ENCODE measurements around the gene GPR137C. TPM values are rescaled to one million over a fixed set of nuclear protein-coding genes. Genes with fewer than 3 reads are reported as not detected.
"Not testable (repeated sequence)": the region's sequence is repeated elsewhere in the genome, so short reads cannot be mapped to it uniquely, and the experiment has no call there.

Gene GPR137C
- total RNA-seq, 2 donors from 2014 or later, result 0.32 to 0.33 TPM

DNA sequence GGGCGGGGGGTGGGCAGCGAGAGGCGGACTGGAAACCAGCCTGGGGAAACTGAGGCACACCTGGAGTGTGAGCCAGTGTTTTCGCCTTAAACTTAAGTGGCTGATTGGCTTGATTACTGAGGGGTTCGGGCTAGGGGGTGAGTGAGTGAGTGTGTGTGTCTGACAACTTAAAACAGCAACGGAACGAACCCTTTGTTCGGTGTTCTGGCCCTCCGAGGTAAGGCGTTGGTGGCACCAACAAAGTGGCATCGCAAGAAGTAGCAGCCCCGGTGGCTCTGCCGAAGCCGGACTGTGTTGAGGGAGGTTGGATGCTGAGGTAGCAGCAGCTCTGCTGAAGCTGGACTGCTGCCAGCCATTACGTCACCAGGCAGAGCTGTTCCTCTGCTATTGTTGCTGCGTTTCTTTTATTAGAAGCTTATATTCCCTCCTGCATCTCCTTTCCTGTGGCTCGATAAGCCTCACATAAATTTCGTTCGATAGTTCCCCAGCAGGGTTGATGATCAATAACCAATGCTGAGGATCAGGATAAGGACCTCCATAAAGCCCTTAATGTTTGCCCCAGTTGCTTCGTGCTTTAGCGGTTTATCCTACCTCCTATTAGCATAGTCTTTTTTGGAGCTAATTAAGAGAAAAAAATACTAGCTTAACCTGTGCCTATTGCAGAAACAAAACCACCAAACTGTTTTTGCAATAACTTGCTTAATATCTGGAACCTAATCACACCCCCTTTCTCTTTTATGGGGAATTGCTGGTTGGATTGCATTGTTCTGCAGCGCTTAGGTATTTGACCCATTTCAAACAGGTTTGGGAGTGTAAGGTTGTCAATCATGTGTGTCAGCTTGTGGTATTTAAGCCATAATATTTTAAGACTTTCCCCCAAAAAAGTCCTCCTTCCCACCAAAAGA, 1.3 kb downstream of the GPR137C start:
- intact Hi-C loops (cut with DNase I), result no loop called here
- peak; percentile 94 for DNase-seq (ENCODE audit: low spot score)

DNA sequence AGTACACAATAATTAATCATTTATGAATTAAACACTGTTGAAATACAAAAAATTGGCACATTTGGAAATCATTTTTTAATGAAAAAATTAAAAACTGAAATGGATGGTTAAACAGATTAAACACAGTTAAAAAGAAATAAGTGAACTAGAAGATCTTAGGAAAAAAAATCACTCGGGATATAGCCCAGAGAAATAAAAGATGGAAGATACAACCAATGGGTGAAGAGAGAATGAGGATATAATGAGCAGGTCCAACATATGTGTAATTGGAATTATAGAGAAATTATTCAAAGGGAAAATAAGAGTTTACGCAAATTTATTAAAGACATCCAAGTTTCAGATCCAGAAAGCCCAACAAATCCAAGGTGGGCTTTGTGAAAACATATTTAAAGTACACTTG, 6.1 kb downstream of the GPR137C start:
- intact Hi-C loops (cut with DNase I), result no loop called here

DNA sequence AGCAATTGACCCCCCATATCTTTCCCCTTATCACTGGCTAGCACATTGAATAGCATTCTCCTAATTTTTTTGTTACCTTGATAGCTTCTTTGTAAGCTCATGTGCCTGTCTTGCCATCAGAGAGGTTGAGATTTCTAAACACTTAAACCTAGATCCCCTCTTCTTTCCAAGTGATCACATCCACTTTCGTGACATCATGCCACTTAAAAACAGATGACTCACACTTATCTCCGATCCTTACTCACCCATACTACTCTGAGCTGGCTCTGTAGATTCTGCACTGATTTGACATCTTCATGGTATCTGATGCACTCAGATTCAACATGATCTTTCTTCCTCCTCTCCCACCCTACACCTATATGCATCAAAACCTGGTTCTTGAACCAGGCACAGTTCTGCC, 10.5 kb downstream of the GPR137C start:
- intact Hi-C loops (cut with DNase I), result no loop called here
- no peak for DNase-seq (ENCODE audit: low spot score)

More for the DNA sequence above, 6.1 kb downstream of the GPR137C start:
- no peak for DNase-seq (ENCODE audit: low spot score)

DNA sequence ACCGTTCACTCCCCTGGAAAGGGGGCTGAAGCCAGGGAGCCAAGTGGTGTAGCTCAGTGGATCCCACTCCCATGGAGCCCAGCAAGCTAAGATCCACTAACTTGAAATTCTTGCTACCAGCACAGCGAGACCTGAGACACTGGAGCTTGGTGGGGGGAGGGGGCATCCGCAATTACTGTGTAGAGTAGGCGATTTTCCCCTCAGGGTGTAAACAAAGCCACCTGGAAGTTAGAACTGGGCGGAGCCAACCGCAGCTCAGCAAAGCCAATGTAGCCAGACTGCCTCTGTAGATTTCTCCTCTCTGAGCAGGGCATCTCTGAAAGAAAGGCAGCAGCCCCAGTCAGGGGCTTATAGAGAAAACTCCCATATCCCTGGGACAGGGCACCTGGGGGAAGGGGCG, 15.8 kb downstream of the GPR137C start:
- DNase-seq (ENCODE audit: low spot score); intact Hi-C loops (cut with DNase I): not testable (repeated sequence)

DNA sequence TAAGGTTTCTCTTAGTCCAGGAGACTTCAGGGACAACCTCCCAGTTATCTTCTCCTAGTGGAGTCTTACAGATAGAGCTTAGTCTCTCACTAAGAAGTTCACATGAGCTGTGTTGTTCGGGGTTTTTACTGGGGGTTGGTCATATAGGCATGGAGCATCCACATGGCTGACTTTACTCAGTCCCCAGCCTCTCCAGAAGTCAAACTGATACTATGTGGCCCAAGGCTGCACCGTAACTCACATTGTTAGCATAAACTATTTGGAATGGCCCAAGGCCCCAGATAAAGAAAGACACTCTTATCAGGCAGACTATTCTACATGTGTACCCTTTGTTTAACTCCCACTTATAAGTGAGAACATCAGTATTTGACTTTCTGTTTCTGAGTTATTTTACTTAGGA, 23.2 kb downstream of the GPR137C start:
- no peak for DNase-seq (ENCODE audit: low spot score)
- intact Hi-C loops (cut with DNase I), result no loop called here

DNA sequence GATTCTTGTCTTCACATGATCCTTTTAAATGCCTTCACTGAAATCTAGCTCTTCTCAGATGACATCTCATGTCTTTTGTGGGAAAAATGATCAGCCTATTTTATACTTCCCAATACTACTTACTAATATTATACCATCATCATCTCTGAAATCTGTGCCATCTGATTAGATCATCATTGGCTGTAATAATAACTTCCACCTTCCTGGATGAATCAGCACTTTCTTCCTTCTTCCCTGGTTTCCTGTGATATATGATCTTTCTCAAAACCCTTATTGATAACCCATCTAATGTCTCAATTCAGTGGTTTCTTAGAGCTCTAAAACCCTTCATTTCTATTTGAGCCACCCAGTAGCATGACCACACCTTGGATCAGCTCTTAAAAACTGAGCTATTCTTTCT, 30.9 kb downstream of the GPR137C start:
- DNase-seq (ENCODE audit: low spot score), result no peak
- intact Hi-C loops (cut with DNase I), result no loop called here

DNA sequence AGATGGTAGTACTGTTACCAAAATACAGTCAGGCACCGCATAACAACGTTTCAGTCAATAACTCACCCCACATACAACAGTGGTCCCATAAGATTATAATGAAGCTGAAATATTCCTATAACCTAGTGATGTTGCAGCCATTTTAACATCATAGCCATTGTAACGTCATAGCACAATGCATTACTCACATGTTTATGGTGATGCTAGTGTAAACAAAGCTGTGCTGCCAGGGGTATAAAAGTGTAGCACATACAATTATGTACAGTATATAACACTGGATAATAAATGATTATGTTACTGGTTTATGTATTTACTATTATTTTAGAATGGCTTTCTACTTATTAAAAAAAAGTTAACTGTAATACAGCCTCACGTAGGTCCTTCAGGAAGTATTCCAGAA, 37.0 kb downstream of the GPR137C start:
- no peak for DNase-seq (ENCODE audit: low spot score)
- intact Hi-C loops (cut with DNase I), result no loop called here

DNA sequence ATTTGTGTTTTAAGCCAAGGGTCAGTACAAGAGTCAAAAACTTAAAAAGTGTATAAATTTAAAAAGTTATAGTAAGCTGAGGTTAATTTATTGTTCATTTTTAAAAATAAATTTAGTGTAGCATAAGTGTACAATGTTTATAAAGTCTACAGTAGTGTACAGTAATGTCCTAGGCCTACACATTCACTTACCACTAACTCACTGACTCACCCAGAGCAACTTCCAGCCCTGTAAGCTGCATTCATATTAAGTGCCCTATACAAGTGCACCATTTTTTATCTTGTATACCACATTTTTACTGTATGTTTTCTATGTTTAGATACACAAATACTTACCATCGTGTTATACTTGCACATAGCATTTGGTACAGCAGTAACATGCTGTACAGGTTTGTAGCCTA, 37.7 kb downstream of the GPR137C start:
- intact Hi-C loops (cut with DNase I), result no loop called here
- no peak for DNase-seq (ENCODE audit: low spot score)

DNA sequence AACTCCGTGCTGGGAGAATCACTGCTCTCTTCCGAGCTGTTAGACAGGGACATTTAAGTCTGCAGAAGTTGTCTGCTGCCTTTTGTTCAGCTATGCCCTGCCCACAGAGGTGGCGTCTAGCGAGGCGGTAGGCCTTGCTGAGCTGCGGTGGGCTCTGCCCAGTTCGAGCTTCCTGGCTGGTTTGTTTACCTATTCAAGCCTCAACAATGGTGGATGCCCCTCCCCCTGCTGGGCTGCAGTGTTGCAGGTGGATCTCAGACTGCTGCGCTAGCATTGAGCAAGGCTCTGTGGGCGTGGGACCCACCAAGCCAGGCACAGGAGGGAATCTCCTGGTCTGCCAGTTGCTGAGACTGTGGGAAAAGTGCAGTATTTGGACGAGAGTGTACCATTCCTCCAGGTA, 43.7 kb downstream of the GPR137C start:
- intact Hi-C loops (cut with DNase I), result no loop called here

DNA sequence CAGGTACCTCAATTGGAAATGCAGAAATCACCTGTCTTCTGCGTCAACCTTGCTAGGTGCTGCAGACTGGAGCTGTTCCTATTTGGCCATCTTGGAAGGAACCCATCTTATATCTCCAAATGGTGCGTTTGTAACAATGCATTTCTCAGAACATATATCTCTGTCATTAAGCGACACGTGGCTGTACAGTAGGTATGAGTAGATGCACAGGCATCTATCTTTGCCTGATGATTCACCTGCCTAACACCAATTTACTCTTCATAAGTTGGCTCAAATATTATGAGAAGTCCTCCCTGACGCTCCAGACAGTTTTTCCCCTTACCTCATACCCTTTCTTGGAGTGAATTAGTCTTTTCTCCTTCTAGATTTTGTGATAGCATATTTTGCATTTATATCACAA, 44.2 kb downstream of the GPR137C start:
- no peak for DNase-seq (ENCODE audit: low spot score)
- intact Hi-C loops (cut with DNase I), result no loop called here

More for the DNA sequence above, 43.7 kb downstream of the GPR137C start:
- DNase-seq (ENCODE audit: low spot score), result no peak

DNA sequence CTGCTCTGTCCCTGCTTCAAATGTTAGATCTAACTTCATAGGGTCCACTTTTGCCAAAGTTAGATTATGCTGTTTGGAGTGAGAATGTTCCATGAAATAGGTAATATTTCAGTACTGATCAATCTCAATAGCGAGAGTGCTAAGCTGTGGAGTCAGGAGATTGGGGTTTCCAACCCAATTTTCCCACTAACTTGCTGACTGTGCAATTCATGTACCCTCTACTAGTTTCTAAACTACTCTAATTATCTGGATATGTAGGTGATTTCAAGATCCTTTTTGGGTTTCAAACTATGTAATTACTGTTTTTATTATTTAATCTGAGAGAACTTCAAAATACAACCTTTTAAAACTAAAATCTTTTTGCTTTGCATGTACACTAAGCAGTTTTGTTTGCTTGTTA, 45.9 kb downstream of the GPR137C start:
- intact Hi-C loops (cut with DNase I), result no loop called here
- no peak for DNase-seq (ENCODE audit: low spot score)

DNA sequence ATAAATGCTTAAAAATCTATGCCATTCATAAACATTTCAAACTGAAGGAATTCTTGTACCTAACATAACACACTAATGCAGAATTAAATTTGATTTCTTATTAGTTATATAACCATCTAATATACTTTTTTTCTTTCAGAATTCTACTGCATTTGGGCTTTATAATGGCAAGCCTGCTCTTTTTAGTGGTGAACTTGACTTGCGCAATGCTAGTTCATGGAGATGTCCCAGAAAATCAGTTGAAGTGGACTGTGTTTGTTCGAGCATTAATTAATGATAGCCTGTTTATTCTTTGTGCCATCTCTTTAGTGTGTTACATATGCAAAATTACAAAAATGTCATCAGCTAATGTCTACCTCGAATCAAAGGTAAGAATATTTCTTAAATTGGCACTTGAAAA, 47.3 kb downstream of the GPR137C start:
- DNase-seq (ENCODE audit: low spot score), result no peak
- intact Hi-C loops (cut with DNase I), result loop anchor here in 1 of 2 donors (5.0 kb wide), 1 partner anchor 1152 kb away; no protein-coding TSS in a partner anchor

DNA sequence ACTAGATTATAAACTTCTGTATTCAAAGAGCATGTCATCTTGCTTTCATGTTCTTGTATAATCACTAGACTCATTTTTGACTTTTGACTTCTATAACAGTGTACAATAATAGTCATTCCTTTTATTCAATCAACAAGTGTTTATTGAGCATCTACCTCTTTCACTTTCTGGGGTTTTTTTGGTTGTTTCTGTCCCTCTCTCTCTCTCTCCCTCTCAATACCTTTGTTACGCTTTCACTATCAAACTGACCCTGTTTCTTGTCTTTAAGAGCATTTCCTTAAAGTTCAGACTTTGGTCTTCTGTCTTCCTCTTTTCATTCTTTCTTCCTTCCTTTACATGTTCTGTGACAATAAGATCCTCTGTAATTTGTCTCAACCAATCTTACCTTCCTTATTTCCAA, 49.5 kb downstream of the GPR137C start:
- intact Hi-C loops (cut with DNase I), result loop anchor here in 1 of 2 donors (5.0 kb wide), 1 partner anchor 1150 kb away; no protein-coding TSS in a partner anchor
- no peak for DNase-seq (ENCODE audit: low spot score)

DNA sequence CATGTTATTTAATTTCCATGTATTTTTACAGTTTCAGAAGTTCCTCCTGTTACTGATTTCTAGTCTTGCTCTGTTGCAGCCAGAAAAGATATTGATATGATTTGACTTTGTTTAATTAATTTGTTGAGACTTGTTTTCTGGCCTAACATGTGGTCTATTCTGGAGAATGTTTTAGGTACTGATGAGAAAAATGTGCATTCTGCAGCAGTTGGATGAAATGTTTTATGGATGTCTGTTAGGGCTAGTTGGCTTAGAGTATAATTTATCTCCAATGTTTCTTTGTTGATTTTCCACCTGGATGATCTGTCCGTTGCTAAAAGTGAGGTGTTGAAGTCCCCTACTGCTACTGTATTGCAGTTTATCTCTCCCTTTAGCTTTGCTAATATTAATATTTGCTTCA, 54.4 kb downstream of the GPR137C start:
- no peak for DNase-seq (ENCODE audit: low spot score)
- intact Hi-C loops (cut with DNase I), result no loop called here

DNA sequence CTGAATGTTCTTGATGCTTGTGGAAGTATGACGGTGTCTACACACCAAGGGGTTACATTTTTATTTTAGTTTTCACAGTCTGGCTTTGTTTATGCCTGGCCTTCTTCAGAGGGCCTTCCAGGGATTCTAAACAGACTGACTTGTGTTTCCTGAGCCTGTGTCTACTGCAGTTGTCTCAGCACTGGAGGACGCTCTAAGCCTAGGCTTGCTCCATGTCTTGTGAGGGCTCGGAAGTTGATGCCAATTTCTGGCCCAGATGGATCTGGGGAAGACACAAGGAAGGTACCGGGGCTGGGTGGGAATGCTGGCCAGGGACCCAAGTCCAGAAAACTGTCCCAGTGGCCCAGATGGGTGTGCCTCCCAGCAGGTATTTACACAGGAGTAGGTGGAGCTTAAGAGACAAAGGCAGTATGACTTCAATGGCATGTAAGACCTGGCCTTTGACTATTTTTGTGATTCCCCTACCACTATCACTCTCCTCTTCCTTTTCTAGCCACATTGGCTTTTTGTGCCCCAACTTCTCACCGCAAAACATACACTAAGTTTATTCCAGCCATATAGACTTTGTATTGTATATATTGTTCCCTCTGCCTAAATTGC, 56.9 kb downstream of the GPR137C start:
- intact Hi-C loops (cut with DNase I), result no loop called here
- DNase-seq (ENCODE audit: low spot score), result no peak

DNA sequence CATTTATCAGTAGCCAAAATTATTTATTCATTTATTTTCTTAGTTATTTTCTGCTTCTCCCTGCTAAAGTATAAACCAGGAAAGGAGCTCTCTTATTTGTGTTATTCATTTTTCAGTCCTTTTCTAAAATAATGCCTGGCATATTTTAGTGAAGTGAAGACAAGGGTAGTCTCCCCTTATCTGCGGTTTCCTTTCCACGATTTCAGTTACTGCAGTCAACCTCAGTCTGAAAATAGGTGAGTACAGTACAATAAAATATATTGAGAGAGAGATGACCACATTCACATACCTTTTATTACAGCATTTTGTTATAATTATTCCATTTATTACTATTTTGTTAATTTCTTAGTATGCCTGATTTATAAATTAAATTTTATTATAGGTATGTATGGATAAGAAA, 57.6 kb downstream of the GPR137C start:
- no peak for DNase-seq (ENCODE audit: low spot score)
- intact Hi-C loops (cut with DNase I), result no loop called here

DNA sequence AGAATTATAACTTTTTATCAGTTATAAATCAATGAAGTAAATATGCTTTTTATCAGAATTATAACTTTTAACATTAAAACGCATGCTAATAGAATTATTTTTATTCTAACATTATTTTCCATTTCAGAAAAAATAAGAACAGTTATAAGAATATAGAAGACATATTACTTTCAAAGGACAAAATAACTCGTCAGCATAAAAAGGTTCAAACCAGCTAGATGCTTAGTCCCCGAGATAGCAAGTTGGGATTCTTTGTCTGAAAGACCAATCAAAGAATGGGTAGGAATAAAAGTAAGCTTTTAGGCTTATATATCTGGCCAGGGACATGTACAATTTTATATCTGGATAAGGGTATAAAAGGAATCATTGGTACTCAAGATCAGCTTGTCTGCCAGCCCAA, 66.0 kb downstream of the GPR137C start:
- DNase-seq (ENCODE audit: low spot score), result no peak
- intact Hi-C loops (cut with DNase I), result no loop called here

DNA sequence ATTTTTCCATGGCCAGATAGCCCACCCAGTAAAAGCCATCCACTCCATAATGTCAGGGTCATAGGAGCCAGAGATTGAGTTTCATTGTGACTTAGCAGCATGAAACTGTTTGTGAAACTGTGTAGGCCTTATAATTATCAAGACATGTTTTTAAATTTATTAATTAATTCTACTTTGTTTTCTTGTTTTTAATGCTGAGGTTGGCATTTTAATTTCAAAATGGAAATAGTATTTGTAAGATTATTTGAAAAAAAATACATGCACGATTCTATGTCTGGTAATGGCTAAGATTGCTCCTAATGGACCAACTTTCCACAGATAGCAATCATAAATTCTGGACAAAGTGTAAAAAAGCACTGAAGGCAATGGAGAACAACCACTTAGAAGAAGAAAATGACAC, 67.1 kb downstream of the GPR137C start:
- intact Hi-C loops (cut with DNase I), result no loop called here
- no peak for DNase-seq (ENCODE audit: low spot score)

DNA sequence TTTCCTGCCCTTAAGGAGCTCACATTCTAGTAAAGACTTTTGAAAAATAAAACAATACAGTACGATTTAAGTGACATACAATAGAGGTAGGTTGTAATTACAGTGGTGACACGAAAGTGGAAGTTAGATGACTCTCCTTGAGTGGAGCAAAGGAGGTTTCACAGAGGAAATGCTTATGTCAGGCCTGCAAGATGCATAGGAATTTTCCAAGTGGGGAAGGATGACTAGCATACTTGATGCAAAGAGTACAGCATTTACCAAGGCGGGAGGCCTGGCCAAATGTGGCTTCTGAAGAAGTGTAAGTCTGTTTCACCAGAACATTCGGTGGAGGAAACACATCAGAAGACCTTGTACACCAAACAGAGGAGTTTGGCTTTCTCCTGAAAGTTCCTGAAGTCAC, 87.5 kb downstream of the GPR137C start:
- no peak for DNase-seq (ENCODE audit: low spot score)
- intact Hi-C loops (cut with DNase I), result no loop called here

DNA sequence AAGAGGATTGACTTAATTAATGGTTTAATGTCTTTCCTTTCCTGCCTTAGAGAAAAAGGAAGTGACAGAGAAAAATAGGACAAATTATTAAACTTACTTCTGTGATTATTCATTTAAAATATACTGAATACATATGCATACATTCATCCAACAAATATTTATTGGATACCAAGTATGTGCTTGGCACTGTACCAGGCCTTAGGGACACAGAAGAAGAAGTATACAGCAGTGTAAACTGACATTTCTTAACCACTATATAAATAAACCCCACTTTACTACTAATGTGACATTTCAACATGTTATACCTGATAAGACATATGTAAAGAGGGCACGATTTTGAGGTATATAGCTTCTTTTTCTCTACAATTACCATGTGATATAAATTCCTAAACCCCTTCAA, 89.1 kb downstream of the GPR137C start:
- DNase-seq (ENCODE audit: low spot score), result no peak
- intact Hi-C loops (cut with DNase I), result no loop called here

DNA sequence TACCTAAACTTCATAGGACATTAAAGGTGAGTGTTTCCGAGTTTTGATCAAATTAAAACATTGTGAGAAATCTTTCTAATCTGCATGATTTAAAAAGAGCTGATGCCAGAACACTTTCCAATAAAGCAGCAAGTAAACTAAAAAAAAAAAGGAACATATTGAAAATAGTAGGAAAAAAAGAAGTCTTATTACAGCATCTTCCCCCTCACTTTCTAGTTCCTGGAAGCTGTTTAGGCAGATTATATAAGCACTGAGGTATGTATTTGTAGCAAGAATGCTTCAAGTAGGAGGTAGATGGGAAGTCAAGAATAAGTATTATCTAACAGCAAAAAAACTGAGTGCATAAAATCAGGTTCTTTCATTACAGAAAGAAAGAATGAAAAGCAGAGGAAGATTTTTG, 96.9 kb downstream of the GPR137C start:
- intact Hi-C loops (cut with DNase I), result no loop called here
- no peak for DNase-seq (ENCODE audit: low spot score)
